Spleen (tissue), 7 donors: ENCODE data around the gene MT1A.

Source experiments
- POLR2A ChIP-seq, 3 donors: fragments of 450-650 bp; IDR thresholded peaks; one replicate each; pipeline ENCODE4 v1.5.1; 2017; ENCODE audit warnings: antibody characterized with exemption in 3 of 3, mild to moderate bottlenecking in 1 of 3
- TF ChIP-seq, protein P1 (sequence below), 11 experiments: fragments of 200-600 bp in 7 of 11; fragments of 450-650 bp in 4 of 11; sonication (generic) in 4 of 11; IDR thresholded peaks in 8 of 11; conservative IDR thresholded peaks in 3 of 11; 1 replicate in 7 of 11; 2 replicates in 4 of 11; pipeline versions ENCODE4 v1.4.0 to v1.8.0; 2016 to 2021; ENCODE audit warnings: antibody characterized with exemption in 11 of 11, inconsistent platforms in 4 of 11, mild to moderate bottlenecking in 1 of 11
- donor health status: DM: no; HTN: no; CAD: no; lungs with moderate emphysema.
- donor health status: DM: no; HTN: no; CAD: no.
- donor health status: DM: no; HTN: no; CAD: no.

- no peak for TF ChIP-seq POLR2A (IDR thresholded peaks at IDR 0.05)
- TF ChIP-seq, protein P1, sequence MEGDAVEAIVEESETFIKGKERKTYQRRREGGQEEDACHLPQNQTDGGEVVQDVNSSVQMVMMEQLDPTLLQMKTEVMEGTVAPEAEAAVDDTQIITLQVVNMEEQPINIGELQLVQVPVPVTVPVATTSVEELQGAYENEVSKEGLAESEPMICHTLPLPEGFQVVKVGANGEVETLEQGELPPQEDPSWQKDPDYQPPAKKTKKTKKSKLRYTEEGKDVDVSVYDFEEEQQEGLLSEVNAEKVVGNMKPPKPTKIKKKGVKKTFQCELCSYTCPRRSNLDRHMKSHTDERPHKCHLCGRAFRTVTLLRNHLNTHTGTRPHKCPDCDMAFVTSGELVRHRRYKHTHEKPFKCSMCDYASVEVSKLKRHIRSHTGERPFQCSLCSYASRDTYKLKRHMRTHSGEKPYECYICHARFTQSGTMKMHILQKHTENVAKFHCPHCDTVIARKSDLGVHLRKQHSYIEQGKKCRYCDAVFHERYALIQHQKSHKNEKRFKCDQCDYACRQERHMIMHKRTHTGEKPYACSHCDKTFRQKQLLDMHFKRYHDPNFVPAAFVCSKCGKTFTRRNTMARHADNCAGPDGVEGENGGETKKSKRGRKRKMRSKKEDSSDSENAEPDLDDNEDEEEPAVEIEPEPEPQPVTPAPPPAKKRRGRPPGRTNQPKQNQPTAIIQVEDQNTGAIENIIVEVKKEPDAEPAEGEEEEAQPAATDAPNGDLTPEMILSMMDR (IDR thresholded peaks at IDR 0.05 in 8 of 11, conservative IDR thresholded peaks at IDR 0.05 in 3 of 11) = no peak
Measured at GRCh38 chr16:56634715-56635440, 3.6 kb upstream of the MT1A start.
